Measurements from ENCODE around the gene CD81. TPM values are rescaled to one million over a fixed set of nuclear protein-coding genes. Genes with fewer than 3 reads are reported as not detected.

The CD81 gene
- total RNA-seq, 6 donors from 2014 or later = 398 to 1,053 (median 787) TPM

GRCh38 chr11:2428322-2428795, 51.2 kb downstream of the CD81 start:
- H3K4me1 ChIP-seq = no peaks in the 10 kb centered on the region
- WGBS, 2 donors = 55 to 61% methylated on average over 8 of the region's 8 CpGs

GRCh38 chr11:2431395-2431794, 54.3 kb downstream of the CD81 start:
- WGBS, 2 donors = 95 to 100% methylated on average over 1 of the region's 1 CpG
- Histone ChIP-seq H3K4me3 (no peak overlapping the region), H3K4me1 (no peaks in the 10 kb centered on the region), H3K36me3 (no peaks in the 10 kb centered on the region), H3K27me3 (no peaks in the 10 kb centered on the region), H3K9me3 (no peaks in the 10 kb centered on the region), H3K27ac (no peak overlapping the region)
- TF ChIP-seq POLR2A (IDR thresholded peaks at IDR 0.05) = no peak
- TF ChIP-seq POLR2AphosphoS5 (IDR thresholded peaks at IDR 0.05) = no peak
- TF ChIP-seq CTCF (IDR thresholded peaks at IDR 0.05) = no peak
- no peak for TF ChIP-seq EP300 (IDR thresholded peaks at IDR 0.05)
- DNase-seq = no peak
- ATAC-seq (ENCODE audit: low FRiP score in 2 of 2) = no peak

More at GRCh38 chr11:2428322-2428795, 51.2 kb downstream of the CD81 start:
- Histone ChIP-seq H3K27me3 (no peaks in the 10 kb centered on the region), H3K36me3 (no peaks in the 10 kb centered on the region), H3K9me3 (no peaks in the 10 kb centered on the region), H3K4me3 (no peak overlapping the region), H3K27ac (no peak overlapping the region)
- ATAC-seq (ENCODE audit: low FRiP score in 2 of 2) (peak; percentile 64 to 75), DNase-seq (peak in 1 of 2 donors; percentile 79)
- TF ChIP-seq POLR2A (IDR thresholded peaks at IDR 0.05) (no peak), CTCF (IDR thresholded peaks at IDR 0.05) (peak; percentile 88 to 95 (median 94))

- Histone ChIP-seq H3K36me3 (no peaks in the 10 kb centered on the region), H3K27me3 (no peaks in the 10 kb centered on the region), H3K4me3 (no peak overlapping the region), H3K4me1 (no peaks in the 10 kb centered on the region), H3K9me3 (no peaks in the 10 kb centered on the region), H3K27ac (no peak overlapping the region)
- TF ChIP-seq POLR2A (IDR thresholded peaks at IDR 0.05) (no peak), EP300 (IDR thresholded peaks at IDR 0.05) (no peak), POLR2AphosphoS5 (IDR thresholded peaks at IDR 0.05) (no peak), CTCF (IDR thresholded peaks at IDR 0.05) (no peak)
- WGBS, 2 donors = 87 to 89% methylated on average over 8 to 15 of the region's 15 CpGs
- DNase-seq (peak in 1 of 2 donors; percentile 57), ATAC-seq (ENCODE audit: low FRiP score in 2 of 2) (no peak)
Observed at GRCh38 chr11:2432171-2432621, 55.1 kb downstream of the CD81 start.

- TF ChIP-seq EP300 (IDR thresholded peaks at IDR 0.05) (no peak), CTCF (IDR thresholded peaks at IDR 0.05) (no peak), POLR2A (IDR thresholded peaks at IDR 0.05) (no peak), POLR2AphosphoS5 (IDR thresholded peaks at IDR 0.05) (no peak)
- 98 to 100% methylated on average over 2 to 13 of the region's 13 CpGs for WGBS, 2 donors
- Histone ChIP-seq H3K27ac (no peak overlapping the region), H3K27me3 (no peaks in the 10 kb centered on the region), H3K36me3 (no peaks in the 10 kb centered on the region), H3K9me3 (no peaks in the 10 kb centered on the region), H3K4me1 (no peaks in the 10 kb centered on the region), H3K4me3 (no peak overlapping the region)
- peak in 1 of 2 donors; percentile 67 for DNase-seq
- ATAC-seq (ENCODE audit: low FRiP score in 2 of 2) = no peak
Observed at GRCh38 chr11:2432628-2433071, 55.5 kb downstream of the CD81 start.

Measured in upper lobe of left lung (tissue), 6 donors.